Panc1 (cell line): ENCODE measurements around the gene PM20D2. TPM values are rescaled to one million over a fixed set of nuclear protein-coding genes. Genes with fewer than 3 reads are reported as not detected.

Experiments used
- ATAC-seq: fragments of 200-7000 bp; cut with Tn5 transposase; 2 replicates; pipeline ENCODE4 v1.9.1; 2020; ENCODE audit warnings: mild to moderate bottlenecking, moderate library complexity
- BruUV-seq: library from RNA; stranded (reverse); fragments of 400-500 nt; replicated peaks from 2 replicates; lab custom pipeline; 2021; lab: Mats Ljungman, UMichigan
- CTCF ChIA-PET: fragments of 300-600 bp; sonication (Branson Sonifier 250); formaldehyde crosslinking; loops from one replicate; lab custom pipeline; 2022; ENCODE audit warnings: antibody characterized with exemption; lab: Charles Lee
- POLR2A ChIA-PET: fragments of 300-600 bp; sonication (Branson Sonifier 250); formaldehyde crosslinking; loops from one replicate; lab custom pipeline; 2022; ENCODE audit warnings: antibody characterized with exemption; lab: Charles Lee
- DNase-seq: peaks from one replicate; pipeline ENCODE4 v3.0.0-alpha.2; 2010; ENCODE audit warnings: low read depth, low spot score
- H3K27ac ChIP-seq: 2 replicates; pipeline ENCODE4 v1.5.1; 2011; ENCODE audit warnings: mild to moderate bottlenecking, low read length, inconsistent platforms
- H3K27me3 ChIP-seq: fragments of 200-500 bp; sonication (Bioruptor generic); 2 replicates; pipeline ENCODE4 v1.6.0; 2014; ENCODE audit warnings: low read length, inconsistent platforms; ENCODE audit not compliant: control insufficient read depth, insufficient read depth
- H3K36me3 ChIP-seq: fragments of 200-500 bp; sonication (Bioruptor generic); 2 replicates; pipeline ENCODE4 v1.5.1; 2014; ENCODE audit warnings: inconsistent platforms, mild to moderate bottlenecking, low read length, moderate library complexity; ENCODE audit not compliant: control insufficient read depth, insufficient read depth
- H3K4me1 ChIP-seq: 2 replicates; pipeline ENCODE4 v1.5.1; 2011; ENCODE audit warnings: inconsistent platforms, mild to moderate bottlenecking, low read length, moderate library complexity; ENCODE audit not compliant: control insufficient read depth, insufficient read depth
- H3K4me3 ChIP-seq, 2 experiments: 2 replicates each; pipeline ENCODE4 v1.5.1; 2011 to 2012; ENCODE audit warnings: low read depth in 2 of 2, low read length in 2 of 2, mild to moderate bottlenecking in 2 of 2, inconsistent platforms in 1 of 2, moderate library complexity in 1 of 2
- H3K9me3 ChIP-seq: fragments of 200-500 bp; sonication (Bioruptor generic); 2 replicates; pipeline ENCODE4 v1.5.1; 2014; ENCODE audit warnings: low read depth, mild to moderate bottlenecking, inconsistent platforms, low read length, moderate library complexity; ENCODE audit not compliant: control insufficient read depth, insufficient read depth
- CTCF ChIP-seq: fragments of 450-650 bp; IDR thresholded peaks from 2 replicates; pipeline ENCODE4 v1.5.1; 2017; ENCODE audit warnings: mild to moderate bottlenecking
- POLR2AphosphoS5 ChIP-seq: IDR thresholded peaks from 2 replicates; pipeline ENCODE4 v1.6.1; 2012; ENCODE audit warnings: mild to moderate bottlenecking, low read depth, low read length, moderate library complexity
- REST ChIP-seq, 2 experiments: IDR thresholded peaks; 2 replicates each; pipeline ENCODE4 v1.6.1; 2011 to 2012; ENCODE audit warnings: low read depth in 2 of 2, control low read depth in 1 of 2, low read length in 1 of 2, mild to moderate bottlenecking in 1 of 2, moderate library complexity in 1 of 2; ENCODE audit not compliant: insufficient read depth in 1 of 2
- SIN3A ChIP-seq: IDR thresholded peaks from 2 replicates; pipeline ENCODE4 v1.6.1; 2012; ENCODE audit warnings: low read depth, mild to moderate bottlenecking, low read length, moderate library complexity, borderline replicate concordance; ENCODE audit not compliant: insufficient read depth
- TCF7L2 ChIP-seq: IDR thresholded peaks from 2 replicates; pipeline ENCODE4 v1.6.1; 2011; ENCODE audit warnings: mild to moderate bottlenecking, low read depth, low read length, inconsistent platforms
- in situ Hi-C: cut with HindIII; loops from 2 replicates; pipeline ENCODE4 v1.10.0; 2016; ENCODE audit warnings: low sequenced_read_pairs, low pct_unique_long_range_greater_than_20kb
- intact Hi-C: fragments of 100-400 bp; cut with micrococcal nuclease; formaldehyde crosslinking; loops from one replicate; pipeline ENCODE4 v1.10.0; 2022; ENCODE audit not compliant: unreplicated experiment
- total RNA-seq: library from RNA; stranded (reverse); gene quantifications from one replicate; pipeline ENCODE4 v1.2.1, GENCODE V29; 2021; ENCODE audit not compliant: unreplicated experiment

The PM20D2 gene
- total RNA-seq, 1 experiment from 2014 or later: 13.6 TPM

- ChIA-PET CTCF (no interaction called here), POLR2A (interaction anchor here (1.5 kb wide), 1 partner anchor 14 kb away, joined by 3 read pairs; no protein-coding TSS in a partner anchor)
- BruUV-seq: no TSS peak
- in situ Hi-C loops: no loop called here
- no peaks in the 10 kb centered on the region for H3K9me3 ChIP-seq
- no peaks in the 10 kb centered on the region for H3K4me1 ChIP-seq
- no peak for TF ChIP-seq REST (IDR thresholded peaks at IDR 0.05; ENCODE audit: insufficient read depth in 1 of 2, low read depth in 2 of 2, low read length in 1 of 2)
- TF ChIP-seq TCF7L2: no peak
- no peak for TF ChIP-seq POLR2AphosphoS5
- TF ChIP-seq SIN3A: no peak
- TF ChIP-seq CTCF: no peak
- H3K27me3 ChIP-seq: no peaks in the 10 kb centered on the region
- ATAC-seq: no peak
- H3K27ac ChIP-seq: no peak overlapping the region
- H3K36me3 ChIP-seq: no peaks in the 10 kb centered on the region
- H3K4me3 ChIP-seq: no peak overlapping the region
- intact Hi-C loops: no loop called here
- DNase-seq: no peak
Measured at GRCh38 chr6:89100114-89100513, 45.7 kb upstream of the PM20D2 start.

DNA sequence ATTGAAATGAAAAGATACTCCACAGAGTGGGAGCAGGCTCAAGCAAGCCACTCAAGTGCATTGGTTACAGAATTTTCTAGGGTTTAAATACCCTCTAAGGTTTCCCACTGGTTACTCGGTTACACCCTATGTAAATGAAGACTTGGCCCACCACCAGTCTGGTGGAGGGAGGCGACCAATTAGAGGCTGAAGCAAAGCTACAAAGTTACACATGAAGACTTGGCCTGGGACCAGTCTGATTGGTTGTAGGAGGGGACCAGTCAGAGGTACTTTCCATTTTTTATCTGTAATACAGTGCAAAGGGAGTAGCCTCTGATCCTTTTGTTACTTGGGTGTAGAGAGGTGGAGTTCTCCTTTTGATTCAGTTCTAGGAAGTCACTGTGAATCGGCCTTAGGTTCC is 35.6 kb upstream of the PM20D2 start:
- no peak for ATAC-seq
- no peak overlapping the region for H3K27ac ChIP-seq
- no peaks in the 10 kb centered on the region for H3K36me3 ChIP-seq
- no TSS peak for BruUV-seq
- ChIA-PET POLR2A (interaction anchor here (0.6 kb wide), 2 partner anchors 20 to 33 kb away, joined by 5 to 7 read pairs; no protein-coding TSS in a partner anchor), CTCF (no interaction called here)
- H3K4me3 ChIP-seq: no peak overlapping the region
- intact Hi-C loops (no loop called here), in situ Hi-C loops (no loop called here)
- no peaks in the 10 kb centered on the region for H3K4me1 ChIP-seq
- DNase-seq: no peak
- H3K9me3 ChIP-seq: no peaks in the 10 kb centered on the region
- TF ChIP-seq TCF7L2 (no peak), SIN3A (no peak), CTCF (no peak), POLR2AphosphoS5 (no peak), REST (IDR thresholded peaks at IDR 0.05; ENCODE audit: insufficient read depth in 1 of 2, low read depth in 2 of 2, low read length in 1 of 2) (no peak)
- no peaks in the 10 kb centered on the region; the same call in 1 of the 2 replicates for H3K27me3 ChIP-seq
